HEK293 (cell line): ENCODE measurements around the gene CPSF6.

Experiments
- CTCF ChIA-PET: fragments of 350-600 bp; formaldehyde crosslinking; extraction: SDS; loops from one replicate; lab custom pipeline; 2021; ENCODE audit warnings: antibody characterized with exemption; lab: Yijun Ruan, JAX
- POLR2A ChIA-PET: fragments of 300-600 bp; formaldehyde crosslinking; extraction: SDS; loops from one replicate; lab custom pipeline; 2020; ENCODE audit warnings: antibody characterized with exemption, inconsistent platforms; lab: Yijun Ruan, JAX
- H3K27ac ChIP-seq: fragments of 200-500 bp; sonication (Bioruptor generic); 2 replicates; pipeline ENCODE4 v1.5.1; 2014; ENCODE audit warnings: low read depth, low read length, control low read depth, inconsistent platforms; ENCODE audit errors: extremely low read depth
- H3K36me3 ChIP-seq, 2 experiments: fragments of 200-500 bp in 1 of 2; sonication (Bioruptor generic) in 1 of 2; 1 replicate in 1 of 2; 2 replicates in 1 of 2; pipeline ENCODE4 v1.5.1; 2014 to 2017; ENCODE audit warnings: inconsistent platforms in 2 of 2, low read length in 2 of 2; ENCODE audit not compliant: control insufficient read depth in 2 of 2, insufficient read depth in 1 of 2
- H3K4me1 ChIP-seq: fragments of 200-500 bp; sonication (Bioruptor generic); 2 replicates; pipeline ENCODE4 v1.5.1; 2014; ENCODE audit warnings: mild to moderate bottlenecking, low read length, inconsistent platforms; ENCODE audit not compliant: control insufficient read depth, insufficient read depth
- H3K4me3 ChIP-seq: 2 replicates; pipeline ENCODE4 v1.5.1; 2011; ENCODE audit warnings: low read depth, mild to moderate bottlenecking, control low read depth, low read length, moderate library complexity
- H3K9me3 ChIP-seq: fragments of 200-500 bp; sonication (Bioruptor generic); 2 replicates; pipeline ENCODE4 v1.5.1; 2014; ENCODE audit warnings: low read depth, low read length, inconsistent platforms; ENCODE audit not compliant: control insufficient read depth, insufficient read depth
- FEZF1 ChIP-seq: fragments of 450-650 bp; formaldehyde crosslinking; IDR thresholded peaks from 2 replicates; pipeline ENCODE4 v1.5.1; 2016; ENCODE audit warnings: missing biosample characterization, missing genetic modification characterization
- IKZF3 ChIP-seq: fragments of 450-650 bp; IDR thresholded peaks from 2 replicates; pipeline ENCODE4 v1.5.0; 2018; ENCODE audit warnings: missing biosample characterization, mild to moderate bottlenecking, missing genetic modification characterization, moderate library complexity
- SETDB1 ChIP-seq: IDR thresholded peaks from one replicate; pipeline ENCODE4 v1.6.1; 2017; ENCODE audit warnings: mild to moderate bottlenecking, low read length, moderate library complexity, mixed read lengths; ENCODE audit not compliant: insufficient read length
- ZBTB17 ChIP-seq: fragments of 450-650 bp; formaldehyde crosslinking; IDR thresholded peaks from 2 replicates; pipeline ENCODE4 v1.5.1; 2016; ENCODE audit warnings: missing biosample characterization, missing genetic modification characterization
- ZNF112 ChIP-seq: fragments of 450-650 bp; formaldehyde crosslinking; IDR thresholded peaks from 2 replicates; pipeline ENCODE4 v1.5.0; 2017; ENCODE audit warnings: missing biosample characterization, missing genetic modification characterization
- ZNF146 ChIP-seq: fragments of 450-650 bp; formaldehyde crosslinking; IDR thresholded peaks from 2 replicates; pipeline ENCODE4 v1.5.1; 2016; ENCODE audit warnings: missing biosample characterization, missing genetic modification characterization
- ZNF660 ChIP-seq: fragments of 450-650 bp; IDR thresholded peaks from 2 replicates; pipeline ENCODE4 v1.5.1; 2018; ENCODE audit warnings: missing biosample characterization, mild to moderate bottlenecking, missing genetic modification characterization
- TF ChIP-seq, protein P1 (sequence below): fragments of 450-650 bp; formaldehyde crosslinking; IDR thresholded peaks from 2 replicates; pipeline ENCODE4 v1.5.1; 2016; ENCODE audit warnings: missing biosample characterization, missing genetic modification characterization
- TF ChIP-seq, protein P2 (sequence below): fragments of 450-650 bp; formaldehyde crosslinking; IDR thresholded peaks from 2 replicates; pipeline ENCODE4 v1.5.1; 2017; ENCODE audit warnings: missing biosample characterization, missing genetic modification characterization
- TF ChIP-seq, protein P3 (sequence below): fragments of 450-650 bp; formaldehyde crosslinking; conservative IDR thresholded peaks from 2 replicates; pipeline ENCODE4 v1.5.1; 2016; ENCODE audit warnings: low read depth, missing biosample characterization, missing genetic modification characterization
- TF ChIP-seq, protein P4 (sequence below): fragments of 450-650 bp; formaldehyde crosslinking; IDR thresholded peaks from 2 replicates; pipeline ENCODE4 v1.5.1; 2016; ENCODE audit warnings: missing biosample characterization, missing genetic modification characterization
- TF ChIP-seq, protein P5 (sequence below): fragments of 450-650 bp; formaldehyde crosslinking; IDR thresholded peaks from 2 replicates; pipeline ENCODE4 v1.5.1; 2017; ENCODE audit warnings: missing biosample characterization, missing genetic modification characterization
- TF ChIP-seq, protein P6 (sequence below): fragments of 450-650 bp; formaldehyde crosslinking; IDR thresholded peaks from 2 replicates; pipeline ENCODE4 v1.5.1; 2016; ENCODE audit warnings: missing biosample characterization, missing genetic modification characterization

The CPSF6 gene

DNA sequence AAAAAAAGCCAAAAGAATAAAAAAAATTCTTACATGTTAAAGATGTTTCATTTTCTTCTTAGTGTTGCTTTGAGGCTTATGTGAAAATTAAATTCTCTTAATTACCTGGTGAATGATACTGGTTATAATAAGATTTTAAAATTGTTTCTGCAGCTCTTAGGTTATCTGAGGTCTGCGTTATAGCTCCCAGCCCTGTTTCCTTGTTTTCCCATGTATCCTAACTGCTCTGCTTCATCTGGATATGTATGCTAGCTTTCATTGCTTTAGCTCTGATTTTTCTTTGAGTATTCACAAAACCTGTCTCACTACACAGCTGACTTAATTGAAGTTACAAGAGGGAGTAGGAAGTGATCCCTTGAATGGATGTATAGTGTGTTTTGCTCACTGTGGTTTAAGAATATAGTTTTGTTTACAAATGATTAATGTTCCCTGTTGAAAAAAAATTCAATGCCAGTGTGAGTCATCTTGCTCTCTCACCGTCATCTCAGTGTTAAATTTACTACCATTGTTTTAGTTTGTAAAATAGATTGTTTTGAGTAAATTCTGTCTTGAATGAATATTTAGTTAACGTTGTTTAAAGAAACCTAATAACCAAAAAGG lies 26.8 kb downstream of the CPSF6 start:
- CTCF ChIA-PET = interaction anchor here (0.6 to 3.7 kb wide), 4 partner anchors 9 to 1910 kb away, joined by 3 to 23 read pairs (median 4); no protein-coding TSS in a partner anchor
- H3K4me1 ChIP-seq = peaks cover 4% of the 10 kb centered on the region; the same call in 1 of the 2 replicates
- TF ChIP-seq ZNF112 (tag by site-specific recombination) (no peak), IKZF3 (0 out of 2 replicates have a peak, but pooled peaks have one; percentile 34), SETDB1 (no peak), ZBTB17 (no peak; the same call in 1 of the 2 replicates), FEZF1 (tag by site-specific recombination) (no peak), ZNF146 (tag by site-specific recombination) (no peak), ZNF660 (tag by site-specific recombination) (peak; percentile 33; the same call in 1 of the 2 replicates)
- TF ChIP-seq, protein P1, sequence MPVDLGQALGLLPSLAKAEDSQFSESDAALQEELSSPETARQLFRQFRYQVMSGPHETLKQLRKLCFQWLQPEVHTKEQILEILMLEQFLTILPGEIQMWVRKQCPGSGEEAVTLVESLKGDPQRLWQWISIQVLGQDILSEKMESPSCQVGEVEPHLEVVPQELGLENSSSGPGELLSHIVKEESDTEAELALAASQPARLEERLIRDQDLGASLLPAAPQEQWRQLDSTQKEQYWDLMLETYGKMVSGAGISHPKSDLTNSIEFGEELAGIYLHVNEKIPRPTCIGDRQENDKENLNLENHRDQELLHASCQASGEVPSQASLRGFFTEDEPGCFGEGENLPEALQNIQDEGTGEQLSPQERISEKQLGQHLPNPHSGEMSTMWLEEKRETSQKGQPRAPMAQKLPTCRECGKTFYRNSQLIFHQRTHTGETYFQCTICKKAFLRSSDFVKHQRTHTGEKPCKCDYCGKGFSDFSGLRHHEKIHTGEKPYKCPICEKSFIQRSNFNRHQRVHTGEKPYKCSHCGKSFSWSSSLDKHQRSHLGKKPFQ (tag by site-specific recombination) = no peak
- TF ChIP-seq, protein P2, sequence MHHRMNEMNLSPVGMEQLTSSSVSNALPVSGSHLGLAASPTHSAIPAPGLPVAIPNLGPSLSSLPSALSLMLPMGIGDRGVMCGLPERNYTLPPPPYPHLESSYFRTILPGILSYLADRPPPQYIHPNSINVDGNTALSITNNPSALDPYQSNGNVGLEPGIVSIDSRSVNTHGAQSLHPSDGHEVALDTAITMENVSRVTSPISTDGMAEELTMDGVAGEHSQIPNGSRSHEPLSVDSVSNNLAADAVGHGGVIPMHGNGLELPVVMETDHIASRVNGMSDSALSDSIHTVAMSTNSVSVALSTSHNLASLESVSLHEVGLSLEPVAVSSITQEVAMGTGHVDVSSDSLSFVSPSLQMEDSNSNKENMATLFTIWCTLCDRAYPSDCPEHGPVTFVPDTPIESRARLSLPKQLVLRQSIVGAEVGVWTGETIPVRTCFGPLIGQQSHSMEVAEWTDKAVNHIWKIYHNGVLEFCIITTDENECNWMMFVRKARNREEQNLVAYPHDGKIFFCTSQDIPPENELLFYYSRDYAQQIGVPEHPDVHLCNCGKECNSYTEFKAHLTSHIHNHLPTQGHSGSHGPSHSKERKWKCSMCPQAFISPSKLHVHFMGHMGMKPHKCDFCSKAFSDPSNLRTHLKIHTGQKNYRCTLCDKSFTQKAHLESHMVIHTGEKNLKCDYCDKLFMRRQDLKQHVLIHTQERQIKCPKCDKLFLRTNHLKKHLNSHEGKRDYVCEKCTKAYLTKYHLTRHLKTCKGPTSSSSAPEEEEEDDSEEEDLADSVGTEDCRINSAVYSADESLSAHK (tag by site-specific recombination) = no peak
- TF ChIP-seq, protein P3, sequence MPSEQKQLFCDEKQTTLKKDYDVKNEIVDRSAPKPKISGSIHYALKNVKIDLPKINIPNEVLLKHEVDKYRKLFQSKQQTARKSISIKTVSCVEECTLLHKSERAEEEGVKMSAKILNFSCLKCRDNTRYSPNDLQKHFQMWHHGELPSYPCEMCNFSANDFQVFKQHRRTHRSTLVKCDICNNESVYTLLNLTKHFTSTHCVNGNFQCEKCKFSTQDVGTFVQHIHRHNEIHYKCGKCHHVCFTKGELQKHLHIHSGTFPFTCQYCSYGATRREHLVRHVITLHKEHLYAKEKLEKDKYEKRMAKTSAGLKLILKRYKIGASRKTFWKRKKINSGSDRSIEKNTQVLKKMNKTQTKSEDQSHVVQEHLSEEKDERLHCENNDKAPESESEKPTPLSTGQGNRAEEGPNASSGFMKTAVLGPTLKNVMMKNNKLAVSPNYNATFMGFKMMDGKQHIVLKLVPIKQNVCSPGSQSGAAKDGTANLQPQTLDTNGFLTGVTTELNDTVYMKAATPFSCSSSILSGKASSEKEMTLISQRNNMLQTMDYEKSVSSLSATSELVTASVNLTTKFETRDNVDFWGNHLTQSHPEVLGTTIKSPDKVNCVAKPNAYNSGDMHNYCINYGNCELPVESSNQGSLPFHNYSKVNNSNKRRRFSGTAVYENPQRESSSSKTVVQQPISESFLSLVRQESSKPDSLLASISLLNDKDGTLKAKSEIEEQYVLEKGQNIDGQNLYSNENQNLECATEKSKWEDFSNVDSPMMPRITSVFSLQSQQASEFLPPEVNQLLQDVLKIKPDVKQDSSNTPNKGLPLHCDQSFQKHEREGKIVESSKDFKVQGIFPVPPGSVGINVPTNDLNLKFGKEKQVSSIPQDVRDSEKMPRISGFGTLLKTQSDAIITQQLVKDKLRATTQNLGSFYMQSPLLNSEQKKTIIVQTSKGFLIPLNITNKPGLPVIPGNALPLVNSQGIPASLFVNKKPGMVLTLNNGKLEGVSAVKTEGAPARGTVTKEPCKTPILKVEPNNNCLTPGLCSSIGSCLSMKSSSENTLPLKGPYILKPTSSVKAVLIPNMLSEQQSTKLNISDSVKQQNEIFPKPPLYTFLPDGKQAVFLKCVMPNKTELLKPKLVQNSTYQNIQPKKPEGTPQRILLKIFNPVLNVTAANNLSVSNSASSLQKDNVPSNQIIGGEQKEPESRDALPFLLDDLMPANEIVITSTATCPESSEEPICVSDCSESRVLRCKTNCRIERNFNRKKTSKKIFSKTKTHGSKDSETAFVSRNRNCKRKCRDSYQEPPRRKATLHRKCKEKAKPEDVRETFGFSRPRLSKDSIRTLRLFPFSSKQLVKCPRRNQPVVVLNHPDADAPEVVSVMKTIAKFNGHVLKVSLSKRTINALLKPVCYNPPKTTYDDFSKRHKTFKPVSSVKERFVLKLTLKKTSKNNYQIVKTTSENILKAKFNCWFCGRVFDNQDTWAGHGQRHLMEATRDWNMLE (tag by site-specific recombination) = no peak
- TF ChIP-seq, protein P4, sequence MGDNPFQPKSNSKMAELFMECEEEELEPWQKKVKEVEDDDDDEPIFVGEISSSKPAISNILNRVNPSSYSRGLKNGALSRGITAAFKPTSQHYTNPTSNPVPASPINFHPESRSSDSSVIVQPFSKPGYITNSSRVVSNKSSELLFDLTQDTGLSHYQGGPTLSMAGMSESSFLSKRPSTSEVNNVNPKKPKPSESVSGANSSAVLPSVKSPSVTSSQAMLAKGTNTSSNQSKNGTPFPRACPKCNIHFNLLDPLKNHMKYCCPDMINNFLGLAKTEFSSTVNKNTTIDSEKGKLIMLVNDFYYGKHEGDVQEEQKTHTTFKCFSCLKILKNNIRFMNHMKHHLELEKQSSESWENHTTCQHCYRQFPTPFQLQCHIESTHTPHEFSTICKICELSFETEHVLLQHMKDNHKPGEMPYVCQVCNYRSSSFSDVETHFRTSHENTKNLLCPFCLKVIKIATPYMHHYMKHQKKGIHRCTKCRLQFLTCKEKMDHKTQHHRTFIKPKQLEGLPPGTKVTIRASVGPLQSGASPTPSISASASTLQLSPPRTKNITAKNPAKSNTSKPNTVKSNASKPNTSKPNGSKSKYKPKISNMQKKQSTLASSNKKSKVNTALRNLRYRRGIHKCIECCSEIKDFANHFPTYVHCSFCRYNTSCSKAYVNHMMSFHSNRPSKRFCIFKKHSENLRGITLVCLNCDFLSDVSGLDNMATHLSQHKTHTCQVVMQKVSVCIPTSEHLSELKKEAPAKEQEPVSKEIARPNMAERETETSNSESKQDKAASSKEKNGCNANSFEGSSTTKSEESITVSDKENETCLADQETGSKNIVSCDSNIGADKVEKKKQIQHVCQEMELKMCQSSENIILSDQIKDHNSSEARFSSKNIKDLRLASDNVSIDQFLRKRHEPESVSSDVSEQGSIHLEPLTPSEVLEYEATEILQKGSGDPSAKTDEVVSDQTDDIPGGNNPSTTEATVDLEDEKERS (tag by site-specific recombination) = no peak
- TF ChIP-seq, protein P5, sequence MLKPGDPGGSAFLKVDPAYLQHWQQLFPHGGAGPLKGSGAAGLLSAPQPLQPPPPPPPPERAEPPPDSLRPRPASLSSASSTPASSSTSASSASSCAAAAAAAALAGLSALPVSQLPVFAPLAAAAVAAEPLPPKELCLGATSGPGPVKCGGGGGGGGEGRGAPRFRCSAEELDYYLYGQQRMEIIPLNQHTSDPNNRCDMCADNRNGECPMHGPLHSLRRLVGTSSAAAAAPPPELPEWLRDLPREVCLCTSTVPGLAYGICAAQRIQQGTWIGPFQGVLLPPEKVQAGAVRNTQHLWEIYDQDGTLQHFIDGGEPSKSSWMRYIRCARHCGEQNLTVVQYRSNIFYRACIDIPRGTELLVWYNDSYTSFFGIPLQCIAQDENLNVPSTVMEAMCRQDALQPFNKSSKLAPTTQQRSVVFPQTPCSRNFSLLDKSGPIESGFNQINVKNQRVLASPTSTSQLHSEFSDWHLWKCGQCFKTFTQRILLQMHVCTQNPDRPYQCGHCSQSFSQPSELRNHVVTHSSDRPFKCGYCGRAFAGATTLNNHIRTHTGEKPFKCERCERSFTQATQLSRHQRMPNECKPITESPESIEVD = peak; percentile 91
- TF ChIP-seq, protein P6, sequence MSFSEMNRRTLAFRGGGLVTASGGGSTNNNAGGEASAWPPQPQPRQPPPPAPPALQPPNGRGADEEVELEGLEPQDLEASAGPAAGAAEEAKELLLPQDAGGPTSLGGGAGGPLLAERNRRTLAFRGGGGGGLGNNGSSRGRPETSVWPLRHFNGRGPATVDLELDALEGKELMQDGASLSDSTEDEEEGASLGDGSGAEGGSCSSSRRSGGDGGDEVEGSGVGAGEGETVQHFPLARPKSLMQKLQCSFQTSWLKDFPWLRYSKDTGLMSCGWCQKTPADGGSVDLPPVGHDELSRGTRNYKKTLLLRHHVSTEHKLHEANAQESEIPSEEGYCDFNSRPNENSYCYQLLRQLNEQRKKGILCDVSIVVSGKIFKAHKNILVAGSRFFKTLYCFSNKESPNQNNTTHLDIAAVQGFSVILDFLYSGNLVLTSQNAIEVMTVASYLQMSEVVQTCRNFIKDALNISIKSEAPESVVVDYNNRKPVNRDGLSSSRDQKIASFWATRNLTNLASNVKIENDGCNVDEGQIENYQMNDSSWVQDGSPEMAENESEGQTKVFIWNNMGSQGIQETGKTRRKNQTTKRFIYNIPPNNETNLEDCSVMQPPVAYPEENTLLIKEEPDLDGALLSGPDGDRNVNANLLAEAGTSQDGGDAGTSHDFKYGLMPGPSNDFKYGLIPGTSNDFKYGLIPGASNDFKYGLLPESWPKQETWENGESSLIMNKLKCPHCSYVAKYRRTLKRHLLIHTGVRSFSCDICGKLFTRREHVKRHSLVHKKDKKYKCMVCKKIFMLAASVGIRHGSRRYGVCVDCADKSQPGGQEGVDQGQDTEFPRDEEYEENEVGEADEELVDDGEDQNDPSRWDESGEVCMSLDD (tag by site-specific recombination) = no peak
- TF ChIP-seq, all 188 proteins: peak for 3
- Histone ChIP-seq H3K4me3 (no peak overlapping the region), H3K9me3 (no peaks in the 10 kb centered on the region), H3K27ac (no peak overlapping the region), H3K36me3 (peaks cover 44 to 51% of the 10 kb centered on the region in 2 experiments)
- POLR2A ChIA-PET = no interaction called here
